ENCODE data around the gene GLDN.

DNA sequence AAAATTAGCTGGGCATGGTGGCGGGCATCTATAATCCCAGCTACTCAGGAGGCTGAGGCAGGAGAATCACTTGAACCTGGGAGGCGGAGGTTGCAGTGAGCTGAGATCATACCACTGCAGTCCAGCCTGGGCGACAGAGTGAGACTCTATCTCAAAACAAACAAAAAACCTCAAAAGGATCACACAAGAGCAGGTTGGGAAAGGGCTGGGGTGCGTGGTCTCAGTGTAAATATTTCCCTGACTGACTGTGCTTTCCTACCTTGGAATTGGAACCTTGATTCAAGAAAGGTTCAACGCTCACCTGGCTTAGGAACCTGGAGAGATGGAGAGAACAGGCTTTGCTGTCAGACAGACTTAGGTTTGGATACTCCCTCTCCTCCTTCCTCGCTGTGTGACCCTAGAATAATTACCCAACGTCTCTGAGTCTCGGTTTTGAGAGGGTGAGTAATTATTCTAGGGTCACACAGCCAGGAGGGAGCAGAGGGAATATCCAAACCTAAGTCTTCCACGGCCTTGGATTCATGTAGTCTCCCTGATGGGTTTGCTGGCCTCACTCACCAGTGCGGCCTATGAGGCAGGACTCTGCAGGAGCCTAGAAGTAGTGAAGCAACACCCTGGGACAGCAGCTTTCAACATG, 27.7 kb upstream of the GLDN start:
- TF ChIP-seq, protein P1, sequence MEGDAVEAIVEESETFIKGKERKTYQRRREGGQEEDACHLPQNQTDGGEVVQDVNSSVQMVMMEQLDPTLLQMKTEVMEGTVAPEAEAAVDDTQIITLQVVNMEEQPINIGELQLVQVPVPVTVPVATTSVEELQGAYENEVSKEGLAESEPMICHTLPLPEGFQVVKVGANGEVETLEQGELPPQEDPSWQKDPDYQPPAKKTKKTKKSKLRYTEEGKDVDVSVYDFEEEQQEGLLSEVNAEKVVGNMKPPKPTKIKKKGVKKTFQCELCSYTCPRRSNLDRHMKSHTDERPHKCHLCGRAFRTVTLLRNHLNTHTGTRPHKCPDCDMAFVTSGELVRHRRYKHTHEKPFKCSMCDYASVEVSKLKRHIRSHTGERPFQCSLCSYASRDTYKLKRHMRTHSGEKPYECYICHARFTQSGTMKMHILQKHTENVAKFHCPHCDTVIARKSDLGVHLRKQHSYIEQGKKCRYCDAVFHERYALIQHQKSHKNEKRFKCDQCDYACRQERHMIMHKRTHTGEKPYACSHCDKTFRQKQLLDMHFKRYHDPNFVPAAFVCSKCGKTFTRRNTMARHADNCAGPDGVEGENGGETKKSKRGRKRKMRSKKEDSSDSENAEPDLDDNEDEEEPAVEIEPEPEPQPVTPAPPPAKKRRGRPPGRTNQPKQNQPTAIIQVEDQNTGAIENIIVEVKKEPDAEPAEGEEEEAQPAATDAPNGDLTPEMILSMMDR (IDR thresholded peaks at IDR 0.05), result no peak
- no peak for TF ChIP-seq RAD21 (conservative IDR thresholded peaks at IDR 0.05 in 1 of 2, IDR thresholded peaks at IDR 0.05 in 1 of 2)
